Measurements from ENCODE around the gene CCR7.

Gene CCR7

GRCh38 chr17:40564883-40565768 lies at the start of gene CCR7:
Gene CCR7 (minus strand): TSS chr17:40565472. CDS start chr17:40565409, 63 bp downstream.
- no peak for DNase-seq

GRCh38 chr17:40614431-40615067 lies 49.3 kb upstream of the CCR7 start:
- DNase-seq, result no peak

GRCh38 chr17:40613467-40614154 lies 48.3 kb upstream of the CCR7 start:
- DNase-seq, result no peak

- no peak for DNase-seq
Observed at GRCh38 chr17:40612599-40613244, 47.5 kb upstream of the CCR7 start.

GRCh38 chr17:40611840-40612474 lies 46.7 kb upstream of the CCR7 start:
- DNase-seq, result no peak

GRCh38 chr17:40610359-40610758 lies 45.1 kb upstream of the CCR7 start:
- no peak for DNase-seq

- no peak for DNase-seq
Observed at GRCh38 chr17:40608061-40608581, 42.8 kb upstream of the CCR7 start.

GRCh38 chr17:40607641-40608040 lies 42.4 kb upstream of the CCR7 start:
- no peak for DNase-seq

GRCh38 chr17:40606548-40607353 lies 41.5 kb upstream of the CCR7 start:
- no peak for DNase-seq

GRCh38 chr17:40605306-40605705 lies 40.0 kb upstream of the CCR7 start:
- no peak for DNase-seq

GRCh38 chr17:40604327-40605080 lies 39.2 kb upstream of the CCR7 start:
- DNase-seq, result no peak

- DNase-seq, result no peak
Observed at GRCh38 chr17:40602445-40603443, 37.5 kb upstream of the CCR7 start.

- no peak for DNase-seq
Observed at GRCh38 chr17:40600486-40601046, 35.3 kb upstream of the CCR7 start.

- DNase-seq, result no peak
Observed at GRCh38 chr17:40599468-40599763, 34.1 kb upstream of the CCR7 start.

- DNase-seq, result no peak
Observed at GRCh38 chr17:40598619-40599467, 33.6 kb upstream of the CCR7 start.

GRCh38 chr17:40598301-40598618 lies 33.0 kb upstream of the CCR7 start:
- no peak for DNase-seq

- no peak for DNase-seq
Observed at GRCh38 chr17:40597556-40598300, 32.5 kb upstream of the CCR7 start.

GRCh38 chr17:40597156-40597555 lies 31.9 kb upstream of the CCR7 start:
- no peak for DNase-seq
